ENCODE data around the gene MTFR1L. TPM values are rescaled to one million over a fixed set of nuclear protein-coding genes. Genes with fewer than 3 reads are reported as not detected.
A peak's percentile ranks its signal among the peaks of the same experiment; 100 is the strongest.

Gene MTFR1L
- total RNA-seq, 5 donors from 2014 or later (not counting 1 experiment from before 2014, with no cell fraction given), result 39.6 to 48.1 (median 41.6) TPM

GRCh38 chr1:25826571-25826970, 6.8 kb downstream of the MTFR1L start:
- DNase-seq (no peak), ATAC-seq (replicated peaks in 1 of 4) (no peak)
- Mint-ChIP-seq H3K4me3 (no peak overlapping the region), H3K27ac (no peak overlapping the region), H3K36me3 (peaks cover 52% of the 10 kb centered on the region), H3K4me1 (peaks cover 8 to 17% (median 12%) of the 10 kb centered on the region in 3 donors), H3K9me3 (no peaks in the 10 kb centered on the region), H3K27me3 (no peaks in the 10 kb centered on the region)
- WGBS (ENCODE audit: insufficient coverage), result over 99% methylated on average over 9 of the region's 10 CpGs
- no peak overlapping the region for H3K27ac ChIP-seq (ENCODE audit: low read length)
- no peaks in the 10 kb centered on the region for H3K27me3 ChIP-seq (replicated peaks in 1 of 2; ENCODE audit: control insufficient read depth in 2 of 2, extremely low read depth in 1 of 2, insufficient read depth in 2 of 2, low read length in 1 of 2)
- H3K9me3 ChIP-seq, result no peaks in the 10 kb centered on the region
- peaks cover 4 to 6% of the 10 kb centered on the region in 2 experiments for H3K4me1 ChIP-seq (ENCODE audit: control insufficient read depth in 1 of 2, extremely low read depth in 1 of 2, insufficient read depth in 2 of 2, low read length in 2 of 2)
- ChIA-PET CTCF (interaction anchor here (0.6 kb wide), 2 partner anchors 177 to 624 kb away, joined by 3 read pairs; no protein-coding TSS in a partner anchor), POLR2A (interaction anchor here (0.5 to 0.6 kb wide), 3 partner anchors 32 to 307 kb away, joined by 3 to 4 read pairs (median 3); no protein-coding TSS in a partner anchor)
- H3K4me3 ChIP-seq (ENCODE audit: control insufficient read depth in 1 of 2, extremely low read depth in 1 of 2, low read length in 1 of 2), result no peak overlapping the region
- peaks cover 16 to 50% of the 10 kb centered on the region in 2 donors for H3K36me3 ChIP-seq (ENCODE audit: control insufficient read depth in 2 of 2, extremely low read depth in 1 of 2, insufficient read depth in 1 of 2, low read length in 1 of 2)

GRCh38 chr1:25828491-25828890, 8.7 kb downstream of the MTFR1L start:
- CTCF ChIA-PET, result interaction anchor here in 1 of 2 donors (0.6 to 0.7 kb wide), 2 partner anchors 58 to 494 kb away, joined by 3 to 5 read pairs; no protein-coding TSS in a partner anchor
- H3K27ac Mint-ChIP-seq, result no peak overlapping the region

GRCh38 chr1:25829046-25829445, 9.3 kb downstream of the MTFR1L start:
- Mint-ChIP-seq H3K27ac (no peak overlapping the region), H3K36me3 (peaks cover 54% of the 10 kb centered on the region), H3K9me3 (no peaks in the 10 kb centered on the region), H3K27me3 (no peaks in the 10 kb centered on the region), H3K4me3 (no peak overlapping the region), H3K4me1 (peaks cover 8 to 12% (median 12%) of the 10 kb centered on the region in 3 donors)
- H3K4me1 ChIP-seq (ENCODE audit: control insufficient read depth in 1 of 2, extremely low read depth in 1 of 2, insufficient read depth in 2 of 2, low read length in 2 of 2), result peaks cover 5 to 14% of the 10 kb centered on the region in 2 experiments
- DNase-seq (no peak), ATAC-seq (replicated peaks in 1 of 4) (no peak)
- peaks cover 16 to 71% of the 10 kb centered on the region in 2 donors for H3K36me3 ChIP-seq (ENCODE audit: control insufficient read depth in 2 of 2, extremely low read depth in 1 of 2, insufficient read depth in 1 of 2, low read length in 1 of 2)
- H3K9me3 ChIP-seq, result no peaks in the 10 kb centered on the region
- POLR2A ChIA-PET, result no interaction called here
- no CpG with 5 or more reads among the region's 1 CpG for WGBS (ENCODE audit: insufficient coverage)
- H3K27me3 ChIP-seq (replicated peaks in 1 of 2; ENCODE audit: control insufficient read depth in 2 of 2, extremely low read depth in 1 of 2, insufficient read depth in 2 of 2, low read length in 1 of 2), result no peaks in the 10 kb centered on the region
- CTCF ChIA-PET, result interaction anchor here in 1 of 2 donors (0.6 to 0.7 kb wide), 2 partner anchors 58 to 493 kb away, joined by 3 to 5 read pairs; no protein-coding TSS in a partner anchor
- H3K27ac ChIP-seq (ENCODE audit: low read length), result no peak overlapping the region
- no peak overlapping the region for H3K4me3 ChIP-seq (ENCODE audit: control insufficient read depth in 1 of 2, extremely low read depth in 1 of 2, low read length in 1 of 2)

More at GRCh38 chr1:25828491-25828890, 8.7 kb downstream of the MTFR1L start:
- no peaks in the 10 kb centered on the region for H3K27me3 ChIP-seq (replicated peaks in 1 of 2; ENCODE audit: control insufficient read depth in 2 of 2, extremely low read depth in 1 of 2, insufficient read depth in 2 of 2, low read length in 1 of 2)
- no CpG with 5 or more reads among the region's 3 CpGs for WGBS (ENCODE audit: insufficient coverage)
- H3K4me1 ChIP-seq (ENCODE audit: control insufficient read depth in 1 of 2, extremely low read depth in 1 of 2, insufficient read depth in 2 of 2, low read length in 2 of 2), result peaks cover 5 to 14% of the 10 kb centered on the region in 2 experiments
- peaks cover 58% of the 10 kb centered on the region for H3K36me3 Mint-ChIP-seq
- no peak overlapping the region for H3K4me3 Mint-ChIP-seq
- peaks cover 16 to 65% of the 10 kb centered on the region in 2 donors for H3K36me3 ChIP-seq (ENCODE audit: control insufficient read depth in 2 of 2, extremely low read depth in 1 of 2, insufficient read depth in 1 of 2, low read length in 1 of 2)
- no peaks in the 10 kb centered on the region for H3K9me3 ChIP-seq
- H3K9me3 Mint-ChIP-seq, result no peaks in the 10 kb centered on the region
- no peak overlapping the region for H3K4me3 ChIP-seq (ENCODE audit: control insufficient read depth in 1 of 2, extremely low read depth in 1 of 2, low read length in 1 of 2)
- H3K4me1 Mint-ChIP-seq, result peaks cover 8 to 12% (median 12%) of the 10 kb centered on the region in 3 donors
- DNase-seq (no peak), ATAC-seq (replicated peaks in 1 of 4) (no peak)
- H3K27ac ChIP-seq (ENCODE audit: low read length), result no peak overlapping the region
- POLR2A ChIA-PET, result no interaction called here
- H3K27me3 Mint-ChIP-seq, result no peaks in the 10 kb centered on the region

- Mint-ChIP-seq H3K9me3 (no peaks in the 10 kb centered on the region), H3K27ac (peak overlapping the region; percentile 68 to 69), H3K4me1 (peaks cover 7 to 12% (median 8%) of the 10 kb centered on the region in 3 donors), H3K4me3 (no peak overlapping the region), H3K27me3 (no peaks in the 10 kb centered on the region), H3K36me3 (peaks cover 58% of the 10 kb centered on the region)
- Histone ChIP-seq H3K27me3 (replicated peaks in 1 of 2; ENCODE audit: control insufficient read depth in 2 of 2, extremely low read depth in 1 of 2, insufficient read depth in 2 of 2, low read length in 1 of 2) (no peaks in the 10 kb centered on the region), H3K36me3 (ENCODE audit: control insufficient read depth in 2 of 2, extremely low read depth in 1 of 2, insufficient read depth in 1 of 2, low read length in 1 of 2) (peaks cover 12 to 65% of the 10 kb centered on the region in 2 donors), H3K4me3 (ENCODE audit: control insufficient read depth in 1 of 2, extremely low read depth in 1 of 2, low read length in 1 of 2) (no peak overlapping the region), H3K4me1 (ENCODE audit: control insufficient read depth in 1 of 2, extremely low read depth in 1 of 2, insufficient read depth in 2 of 2, low read length in 2 of 2) (peaks cover 5 to 14% of the 10 kb centered on the region in 2 experiments), H3K27ac (ENCODE audit: low read length) (no peak overlapping the region), H3K9me3 (no peaks in the 10 kb centered on the region)
- POLR2A ChIA-PET, result interaction anchor here in 1 of 2 donors (0.5 kb wide), 1 partner anchor 9 kb away, joined by 3 read pairs; no protein-coding TSS in a partner anchor
- WGBS (ENCODE audit: insufficient coverage), result no CpG with 5 or more reads among the region's 5 CpGs
- CTCF ChIA-PET, result interaction anchor here in 1 of 2 donors (0.6 kb wide), 1 partner anchor 20 kb away, joined by 3 read pairs; no protein-coding TSS in a partner anchor
- DNase-seq (no peak), ATAC-seq (replicated peaks in 1 of 4) (peak in 2 of 4 experiments; percentile 17 to 32)
Measured at GRCh38 chr1:25831569-25832196, 11.9 kb downstream of the MTFR1L start.

- DNase-seq (no peak), ATAC-seq (replicated peaks in 1 of 4) (no peak)
- Histone ChIP-seq H3K27me3 (replicated peaks in 1 of 2; ENCODE audit: control insufficient read depth in 2 of 2, extremely low read depth in 1 of 2, insufficient read depth in 2 of 2, low read length in 1 of 2) (no peaks in the 10 kb centered on the region), H3K4me1 (ENCODE audit: control insufficient read depth in 1 of 2, extremely low read depth in 1 of 2, insufficient read depth in 2 of 2, low read length in 2 of 2) (peaks cover 5 to 14% of the 10 kb centered on the region in 2 experiments), H3K27ac (ENCODE audit: low read length) (no peak overlapping the region), H3K36me3 (ENCODE audit: control insufficient read depth in 2 of 2, extremely low read depth in 1 of 2, insufficient read depth in 1 of 2, low read length in 1 of 2) (peaks cover 9 to 57% of the 10 kb centered on the region in 2 donors), H3K9me3 (no peaks in the 10 kb centered on the region), H3K4me3 (ENCODE audit: control insufficient read depth in 1 of 2, extremely low read depth in 1 of 2, low read length in 1 of 2) (no peak overlapping the region)
- Mint-ChIP-seq H3K4me1 (peaks cover 7 to 12% (median 8%) of the 10 kb centered on the region in 3 donors), H3K4me3 (no peak overlapping the region), H3K9me3 (no peaks in the 10 kb centered on the region), H3K27me3 (no peaks in the 10 kb centered on the region), H3K36me3 (peaks cover 53% of the 10 kb centered on the region), H3K27ac (peak overlapping the region; percentile 69 to 73)
- POLR2A ChIA-PET, result interaction anchor here in 1 of 2 donors (0.5 kb wide), 1 partner anchor 8 kb away, joined by 3 read pairs; no protein-coding TSS in a partner anchor
- no CpG with 5 or more reads among the region's 6 CpGs for WGBS (ENCODE audit: insufficient coverage)
- CTCF ChIA-PET, result interaction anchor here in 1 of 2 donors (0.6 kb wide), 1 partner anchor 21 kb away, joined by 3 read pairs; no protein-coding TSS in a partner anchor
Measured at GRCh38 chr1:25832336-25833037, 12.7 kb downstream of the MTFR1L start.

- H3K36me3 ChIP-seq (ENCODE audit: control insufficient read depth in 2 of 2, extremely low read depth in 1 of 2, insufficient read depth in 1 of 2, low read length in 1 of 2), result peaks cover 7 to 50% of the 10 kb centered on the region in 2 donors
- 100% methylated on average over 3 of the region's 5 CpGs for WGBS (ENCODE audit: insufficient coverage)
- no peak for ATAC-seq (replicated peaks in 1 of 4)
- no peaks in the 10 kb centered on the region for H3K9me3 Mint-ChIP-seq
- H3K27me3 Mint-ChIP-seq, result no peaks in the 10 kb centered on the region
- no peak overlapping the region for H3K27ac ChIP-seq (ENCODE audit: low read length)
- no peak for DNase-seq
- POLR2A ChIA-PET, result interaction anchor here in 1 of 2 donors (0.6 kb wide), 1 partner anchor 223 kb away, joined by 3 read pairs; no protein-coding TSS in a partner anchor
- H3K4me1 ChIP-seq (ENCODE audit: control insufficient read depth in 1 of 2, extremely low read depth in 1 of 2, insufficient read depth in 2 of 2, low read length in 2 of 2), result peaks cover 5 to 14% of the 10 kb centered on the region in 2 experiments
- H3K4me3 ChIP-seq (ENCODE audit: control insufficient read depth in 1 of 2, extremely low read depth in 1 of 2, low read length in 1 of 2), result no peak overlapping the region
- no peak overlapping the region for H3K4me3 Mint-ChIP-seq
- H3K9me3 ChIP-seq, result no peaks in the 10 kb centered on the region
- no peak overlapping the region for H3K27ac Mint-ChIP-seq
- CTCF ChIA-PET, result interaction anchor here in 1 of 2 donors (0.6 kb wide), 1 partner anchor 10 kb away, joined by 4 read pairs; no protein-coding TSS in a partner anchor
- no peaks in the 10 kb centered on the region for H3K27me3 ChIP-seq (replicated peaks in 1 of 2; ENCODE audit: control insufficient read depth in 2 of 2, extremely low read depth in 1 of 2, insufficient read depth in 2 of 2, low read length in 1 of 2)
- peaks cover 7 to 12% (median 8%) of the 10 kb centered on the region in 3 donors for H3K4me1 Mint-ChIP-seq
- peaks cover 48% of the 10 kb centered on the region for H3K36me3 Mint-ChIP-seq
Measured at GRCh38 chr1:25833158-25833557, 13.4 kb downstream of the MTFR1L start.

Data from T-cell (primary cell).